Breast epithelium (tissue), 3 donors: Measurements from ENCODE around the gene ENPP5.

ENCODE experiments used
- CTCF ChIP-seq, 3 donors: fragments of 450-650 bp; IDR thresholded peaks; one replicate each; pipeline ENCODE4 v1.5.1; 2016 to 2017; ENCODE audit warnings: antibody characterized with exemption in 3 of 3, mild to moderate bottlenecking in 3 of 3, moderate library complexity in 3 of 3
- POLR2AphosphoS5 ChIP-seq, 3 donors: sonication (generic); formaldehyde crosslinking; IDR thresholded peaks; one replicate each; pipeline ENCODE4 v1.6.1; 2017; ENCODE audit warnings: antibody characterized with exemption in 3 of 3

DNA sequence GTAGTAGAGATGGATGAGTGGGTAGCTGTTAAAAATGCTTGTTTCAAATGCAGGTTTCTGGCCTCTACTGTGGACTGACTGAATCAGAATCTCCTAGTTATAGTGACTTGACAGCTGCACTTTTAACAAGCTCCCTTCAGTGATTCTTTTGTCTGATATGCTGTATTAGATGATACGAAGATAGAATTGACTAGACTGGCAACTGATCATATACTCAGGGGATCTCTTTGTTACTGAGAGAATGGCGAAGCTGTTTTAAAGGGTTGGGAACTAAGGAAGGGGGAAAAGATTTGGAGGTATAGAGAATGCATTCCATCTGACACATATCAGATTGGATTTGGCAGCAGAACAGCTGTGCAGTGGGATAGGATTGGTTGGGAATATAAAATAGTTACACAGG, 33.9 kb downstream of the ENPP5 start:
- TF ChIP-seq CTCF (IDR thresholded peaks at IDR 0.05) (no peak), POLR2AphosphoS5 (IDR thresholded peaks at IDR 0.05) (no peak)
